Left cardiac atrium (tissue), 4 donors: Measurements from ENCODE around the gene CAMSAP1. TPM values are rescaled to one million over a fixed set of nuclear protein-coding genes. Genes with fewer than 3 reads are reported as not detected.
"Not testable (repeated sequence)": the region's sequence is repeated elsewhere in the genome, so short reads cannot be mapped to it uniquely, and the experiment has no call there.

Source experiments
- ATAC-seq, 2 donors: fragments of 200-7000 bp; cut with Tn5 transposase; one replicate each; pipeline ENCODE4 v1.9.1; 2020; ENCODE audit warnings: mild to moderate bottlenecking in 2 of 2, moderate library complexity in 2 of 2
- DNase-seq: peaks from one replicate; pipeline ENCODE4 v3.0.0-alpha.2; 2020
- intact Hi-C, 2 donors: fragments of 100-400 bp; cut with DNase I; formaldehyde crosslinking; loops; one replicate each; pipeline versions ENCODE4 v1.14.1 to v1.15.1; 2022 to 2023
- total RNA-seq, 2 donors: library from RNA; stranded (reverse); fragmentation: NEBNext Ultra II Directional; extraction: Animal tissue kit (Norgen Biotek cat#: 25700); gene quantifications; one replicate each; pipeline ENCODE4 v1.2.1, GENCODE V29; 2021
- donor health status: DM: no; HTN: yes; CAD: no.
- donor health status: DM: no; HTN: yes; CAD: no; lungs with severe emphysema.
- donor health status: DM: yes; HTN: yes; CAD: no.
- donor health status: Dilated cardiomyopathy.

The CAMSAP1 gene
- total RNA-seq, 2 donors from 2014 or later, result 17.2 to 17.6 TPM

DNA sequence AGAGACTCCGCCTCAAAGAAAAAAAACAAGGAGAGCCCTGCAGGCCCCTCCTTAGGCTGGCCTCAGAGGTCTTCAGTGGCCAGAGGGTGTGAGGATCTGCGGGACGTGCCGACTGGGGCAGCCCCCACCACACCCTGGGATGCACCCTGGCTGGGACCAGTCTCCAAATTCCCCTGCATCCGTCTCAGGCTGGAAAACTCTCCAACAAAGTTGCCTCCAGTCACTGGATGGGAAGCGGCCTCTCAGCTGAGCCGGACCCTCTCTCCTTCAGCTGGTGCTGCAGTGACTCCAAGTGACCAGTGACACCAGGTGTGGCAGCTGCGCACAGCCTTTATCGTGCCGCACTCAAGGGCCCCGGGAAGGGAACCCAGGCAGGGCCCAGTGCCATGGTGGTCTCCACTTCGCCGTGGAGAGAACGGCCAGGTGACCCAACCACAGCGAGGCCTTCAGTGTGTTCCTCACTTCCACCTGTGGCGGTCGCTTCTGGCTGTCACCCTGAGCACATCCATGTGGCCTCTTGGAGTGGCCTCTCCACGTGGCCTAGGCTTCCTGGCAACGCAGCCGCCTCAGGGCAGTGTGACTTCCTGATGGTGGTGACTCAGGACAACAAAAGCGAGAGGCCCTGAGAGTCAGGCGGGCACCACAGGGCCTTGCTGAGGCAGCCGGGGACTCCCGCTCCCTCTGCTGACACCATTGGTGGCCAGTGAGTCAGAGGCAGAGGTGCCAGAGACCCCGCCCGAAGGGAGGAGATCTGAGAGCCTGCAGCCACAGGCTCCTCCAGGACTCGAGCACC lies 19.3 kb upstream of the CAMSAP1 start:
- intact Hi-C loops, result no loop called here
- peak; percentile 42 for DNase-seq
- ATAC-seq, result peak in 1 of 2 donors; percentile 68

DNA sequence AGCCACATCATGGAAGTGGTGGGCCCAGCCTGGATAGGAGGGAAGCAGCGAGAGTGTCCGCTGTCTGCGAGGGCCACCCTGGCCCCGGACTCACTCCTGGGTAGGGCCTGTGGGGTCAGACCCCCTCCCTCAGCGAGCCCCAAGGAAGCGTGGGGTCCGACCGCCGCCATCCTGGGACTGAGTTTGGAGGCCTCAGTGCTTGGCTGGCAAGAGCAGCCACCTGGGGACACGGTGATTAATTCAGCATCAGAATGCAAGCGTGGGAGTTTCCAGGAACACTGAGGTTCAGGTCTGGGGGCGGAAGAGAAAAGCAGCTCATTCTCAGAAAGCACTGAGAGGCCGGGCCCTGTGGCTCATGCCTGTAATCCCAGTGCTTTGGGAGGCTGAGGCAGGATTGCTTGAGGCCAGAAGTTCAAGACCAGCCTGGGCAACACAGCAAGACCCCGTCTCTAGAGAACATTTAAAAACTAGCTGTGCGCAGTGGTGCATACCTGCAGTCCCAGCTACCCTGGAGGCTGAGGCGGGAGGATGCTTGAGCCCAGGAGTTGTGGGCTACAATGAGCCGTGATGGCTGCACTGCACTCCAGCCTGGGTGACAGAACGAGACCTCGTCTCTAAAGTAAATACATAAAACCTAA lies 18.3 kb upstream of the CAMSAP1 start:
- intact Hi-C loops, result no loop called here
- DNase-seq (no peak), ATAC-seq (no peak)

DNA sequence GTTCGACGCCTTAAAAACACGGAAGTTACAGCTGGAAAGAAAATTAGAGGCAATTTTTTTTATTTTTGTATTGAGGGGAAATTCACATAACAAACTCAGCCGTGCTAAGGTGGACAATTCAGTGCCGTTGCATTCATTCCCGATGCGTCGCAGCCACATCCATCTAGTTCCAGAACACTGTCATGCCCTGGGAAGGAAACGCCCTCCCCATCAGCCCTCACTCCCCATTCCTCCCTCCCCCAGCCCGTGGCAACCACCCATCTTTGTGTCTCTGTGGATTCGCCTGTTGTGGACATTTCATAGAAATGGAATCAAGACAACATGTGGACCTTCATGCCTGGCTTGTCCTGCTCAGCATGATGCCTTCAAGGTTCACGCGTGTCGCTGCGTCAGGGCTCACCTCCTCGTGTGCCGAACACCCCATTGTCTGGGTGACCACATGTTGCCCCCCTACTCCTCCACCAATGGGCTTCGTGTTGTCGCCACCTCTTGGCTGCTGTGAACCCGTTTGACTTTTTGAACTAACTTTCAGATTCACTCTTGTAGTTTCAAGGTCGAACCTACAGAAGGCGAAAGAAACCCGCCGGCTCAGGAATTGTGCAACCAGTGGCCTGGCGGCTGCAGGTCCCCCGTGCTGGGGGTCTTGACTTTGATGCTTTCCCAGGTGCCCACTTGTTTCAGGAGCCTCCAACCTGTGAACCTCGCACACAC lies 17.4 kb upstream of the CAMSAP1 start:
- no peak for ATAC-seq
- intact Hi-C loops, result no loop called here
- DNase-seq, result no peak

DNA sequence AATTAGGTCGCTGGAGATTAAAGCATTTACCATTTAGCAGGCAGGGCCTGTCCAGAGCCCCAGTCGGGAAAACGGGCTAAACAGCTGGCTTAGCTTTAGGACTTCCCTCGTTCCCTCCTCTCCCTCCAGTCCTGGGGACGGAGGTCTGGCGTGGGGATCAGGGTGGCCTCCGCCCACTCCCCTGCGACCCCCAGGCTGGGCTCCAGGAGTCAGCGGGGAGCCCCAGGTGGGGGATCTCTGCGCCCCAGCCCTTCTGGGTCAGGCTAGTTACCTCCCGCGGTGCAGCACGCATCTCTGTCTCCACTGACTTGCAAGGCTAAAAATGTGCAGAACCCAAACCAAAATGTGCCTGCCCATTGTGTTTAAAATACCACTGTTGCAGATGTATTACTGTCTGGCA lies 16.2 kb upstream of the CAMSAP1 start:
- intact Hi-C loops, result no loop called here
- no peak for DNase-seq
- no peak for ATAC-seq

DNA sequence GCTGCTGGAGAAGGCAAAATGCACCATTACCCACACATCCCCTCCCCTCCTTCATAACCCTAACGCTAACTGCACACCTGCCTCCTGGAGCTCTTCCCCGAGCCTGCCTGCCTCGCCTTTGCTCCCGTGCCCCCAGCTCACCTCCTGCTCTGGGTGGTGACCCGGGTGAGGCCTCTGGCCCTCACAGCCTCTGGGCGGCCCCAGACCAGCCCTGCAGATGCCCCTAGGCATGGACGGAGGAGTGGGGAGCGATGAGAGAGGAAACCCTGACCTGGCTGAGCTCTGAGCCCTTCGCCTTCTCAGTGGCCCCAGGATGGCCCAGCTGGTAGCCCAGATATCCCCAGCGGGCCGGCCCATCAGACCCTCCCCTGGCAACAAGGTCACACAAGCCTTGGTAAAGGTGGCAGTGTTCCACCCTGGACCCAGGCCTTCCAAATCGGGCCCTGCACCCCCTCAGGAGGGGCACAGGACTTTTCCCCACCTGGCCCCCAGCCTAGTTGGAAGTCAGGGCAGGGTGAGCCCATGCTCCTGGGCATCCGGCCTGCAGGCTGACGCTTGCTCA lies 14.5 kb upstream of the CAMSAP1 start:
- ATAC-seq, result no peak
- intact Hi-C loops, result no loop called here
- no peak for DNase-seq

DNA sequence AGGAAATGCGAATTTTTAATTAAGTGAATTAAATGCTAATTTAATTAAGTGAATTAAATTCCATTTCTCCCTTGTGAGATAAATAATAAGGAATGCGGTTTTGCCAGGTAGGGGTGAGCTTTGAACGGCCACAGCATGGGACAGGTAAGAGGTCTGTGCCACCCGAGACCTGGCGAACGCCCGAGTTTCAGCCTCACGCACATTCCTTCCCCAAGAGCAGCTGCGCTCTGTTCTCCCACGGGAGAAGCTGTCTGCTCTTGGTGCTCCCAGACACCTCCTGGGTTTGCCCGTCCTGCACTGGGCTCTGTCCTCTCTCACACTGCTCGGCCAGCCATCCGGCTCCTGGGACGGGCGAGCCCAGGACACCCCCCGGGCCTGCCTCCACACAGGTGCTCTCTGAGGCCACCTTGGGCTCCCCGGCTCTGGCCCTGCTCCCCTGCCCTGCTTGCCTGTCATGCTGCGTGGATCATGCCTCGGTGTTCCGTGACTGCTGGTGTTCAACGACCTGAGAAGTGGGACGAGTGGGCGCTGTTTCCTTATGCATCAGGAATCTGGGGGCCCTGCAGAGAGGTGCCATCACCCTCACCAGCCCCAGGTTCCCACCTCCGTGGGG lies 13.7 kb upstream of the CAMSAP1 start:
- ATAC-seq (no peak), DNase-seq (no peak)
- intact Hi-C loops, result no loop called here

DNA sequence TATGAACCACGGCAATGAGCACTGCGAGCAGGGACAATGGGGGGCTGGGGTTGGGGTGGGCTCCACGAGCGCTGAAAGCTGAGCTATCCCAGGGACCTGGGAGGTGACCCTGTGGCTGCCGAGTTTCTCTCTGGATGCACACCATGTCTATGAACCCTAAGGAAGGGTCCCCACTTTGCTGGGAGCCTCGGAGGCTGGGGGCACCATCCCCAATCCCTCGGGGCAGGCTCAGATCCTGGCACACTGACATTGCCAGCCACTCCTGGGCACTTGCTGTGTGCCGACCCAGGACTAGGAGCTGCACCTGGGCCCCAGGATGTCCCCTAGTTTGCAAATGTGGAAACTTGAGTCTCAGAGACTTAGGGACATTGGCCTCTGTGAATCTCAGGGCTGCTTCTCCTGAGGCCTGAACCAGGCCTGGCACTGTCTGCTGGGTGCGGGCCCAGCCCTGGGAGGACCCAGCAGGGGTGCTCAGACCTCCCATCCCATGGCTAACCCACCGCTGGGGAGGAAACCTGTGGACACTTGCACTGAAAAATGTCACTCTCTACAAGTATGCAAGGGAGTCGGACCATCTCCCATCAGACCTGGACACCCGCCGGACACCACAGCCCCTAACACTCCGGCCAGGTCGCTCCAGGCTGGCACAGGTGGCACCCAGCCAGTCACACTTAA lies 13.0 kb upstream of the CAMSAP1 start:
- ATAC-seq (no peak), DNase-seq (no peak)
- intact Hi-C loops, result no loop called here

DNA sequence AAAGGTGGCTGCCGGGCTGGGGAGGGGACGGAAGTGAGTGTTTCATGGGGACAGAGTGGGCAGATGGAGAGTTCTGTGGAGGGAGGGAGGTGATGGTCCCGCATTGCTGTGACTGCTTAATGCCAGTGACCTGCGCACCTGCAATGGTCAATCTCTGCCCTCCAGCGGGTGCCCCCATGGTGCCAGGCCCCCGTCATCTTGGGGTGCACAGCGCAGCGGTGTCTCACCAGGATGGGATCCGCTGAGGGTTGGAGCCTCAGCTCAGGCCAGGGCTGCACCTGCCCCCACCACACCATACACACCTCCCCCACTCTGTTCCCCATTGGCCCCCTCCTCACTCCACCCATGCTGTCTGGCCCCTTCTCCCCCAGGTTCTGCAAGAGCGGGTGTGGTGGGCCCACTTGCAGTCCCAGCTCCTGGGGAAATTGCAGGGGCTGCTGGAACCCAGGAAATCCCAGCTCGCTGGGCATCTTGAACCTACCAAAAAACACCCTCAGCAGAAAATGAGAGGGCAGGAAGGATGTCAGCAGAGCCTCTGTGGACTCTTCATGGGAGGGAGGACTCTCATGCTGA lies 12.1 kb upstream of the CAMSAP1 start:
- intact Hi-C loops, result no loop called here
- peak in 1 of 2 donors; percentile 23 for ATAC-seq
- DNase-seq, result no peak

DNA sequence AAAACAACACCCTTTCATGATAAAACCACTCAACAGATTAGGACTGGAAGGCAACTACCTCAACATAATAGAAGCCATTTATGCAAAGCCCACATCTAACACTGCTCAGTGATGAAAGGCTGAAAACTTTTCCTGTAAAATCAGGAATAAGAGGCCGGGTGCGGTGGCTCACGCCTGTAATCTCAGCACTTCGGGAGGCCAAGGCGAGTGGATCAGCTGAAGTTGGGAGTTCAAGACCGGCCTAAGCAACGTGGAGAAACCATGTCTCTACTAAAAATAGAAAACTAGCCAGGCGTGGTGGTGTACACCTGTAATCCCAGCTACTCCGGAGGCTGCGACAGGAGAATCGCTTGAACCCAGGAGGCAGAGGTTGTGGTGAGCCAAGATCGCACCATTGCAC lies 8.9 kb upstream of the CAMSAP1 start:
- ATAC-seq, intact Hi-C loops, DNase-seq: not testable (repeated sequence)

DNA sequence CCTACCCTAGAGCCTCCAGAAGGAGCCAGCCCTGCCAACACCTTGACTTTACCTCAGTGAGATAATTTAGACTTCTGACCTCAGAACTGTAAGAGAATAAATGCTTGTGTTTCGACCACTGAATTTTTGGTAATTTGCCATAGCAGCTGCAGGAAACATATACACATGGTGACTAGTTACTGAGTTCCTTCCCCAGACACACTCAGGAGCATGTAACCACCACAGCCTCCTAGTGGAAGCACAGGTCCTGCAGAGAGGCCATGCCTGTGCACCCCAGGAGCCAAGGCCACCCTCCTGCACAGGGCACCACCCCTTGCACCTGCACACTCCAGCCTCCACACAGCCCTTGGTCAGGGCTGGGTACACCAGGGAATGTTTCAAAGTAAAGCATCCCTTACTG lies 7.6 kb upstream of the CAMSAP1 start:
- intact Hi-C loops, result loop anchor here in 1 of 2 donors (5.0 kb wide), 1 partner anchor 42 kb away; no protein-coding TSS in a partner anchor
- DNase-seq (no peak), ATAC-seq (no peak)

DNA sequence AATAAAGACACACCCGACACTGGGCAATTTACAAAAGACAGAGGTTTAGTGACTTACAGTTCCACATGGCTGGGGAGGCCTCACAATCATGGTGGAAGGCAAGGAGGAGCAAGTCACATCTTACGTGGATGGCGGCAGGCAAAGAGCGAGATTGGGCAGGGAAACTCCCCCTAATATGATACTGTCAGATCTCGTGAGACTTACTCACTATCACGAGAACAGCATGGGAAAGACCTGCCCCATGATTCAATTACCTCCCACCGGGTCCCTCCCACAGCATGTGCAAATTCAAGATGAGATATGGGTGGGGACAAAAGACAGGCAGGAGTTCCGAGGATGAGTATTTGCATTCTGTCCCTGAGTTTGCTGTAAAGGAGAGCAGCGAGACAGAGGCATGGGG lies 3.9 kb upstream of the CAMSAP1 start:
- not testable (repeated sequence) for DNase-seq, ATAC-seq
- intact Hi-C loops, result loop anchor here in 1 of 2 donors (5.0 kb wide), 1 partner anchor 46 kb away; no protein-coding TSS in a partner anchor

DNA sequence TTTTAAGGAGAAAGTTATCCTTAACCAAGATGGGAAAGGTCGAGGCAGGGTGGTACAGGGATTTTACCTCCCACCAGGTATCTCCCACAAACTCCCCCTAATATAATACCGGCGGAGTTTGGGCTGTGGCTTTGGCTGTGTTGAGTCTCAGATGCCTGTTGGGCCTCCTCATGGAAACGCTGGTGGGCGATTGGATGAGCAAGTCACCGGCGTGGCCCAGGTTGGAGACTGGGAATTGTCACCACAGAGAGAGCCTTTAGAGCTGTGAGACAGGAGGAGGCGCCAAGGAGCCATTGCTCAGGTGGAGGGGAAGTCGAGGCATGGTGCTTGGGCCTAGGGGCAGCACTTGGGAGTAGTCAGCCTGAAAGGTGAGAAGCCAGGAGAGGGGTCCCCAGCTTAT lies 3.4 kb upstream of the CAMSAP1 start:
- ATAC-seq, result no peak
- no peak for DNase-seq
- intact Hi-C loops, result loop anchor here in 1 of 2 donors (5.0 kb wide), 1 partner anchor 47 kb away; no protein-coding TSS in a partner anchor

DNA sequence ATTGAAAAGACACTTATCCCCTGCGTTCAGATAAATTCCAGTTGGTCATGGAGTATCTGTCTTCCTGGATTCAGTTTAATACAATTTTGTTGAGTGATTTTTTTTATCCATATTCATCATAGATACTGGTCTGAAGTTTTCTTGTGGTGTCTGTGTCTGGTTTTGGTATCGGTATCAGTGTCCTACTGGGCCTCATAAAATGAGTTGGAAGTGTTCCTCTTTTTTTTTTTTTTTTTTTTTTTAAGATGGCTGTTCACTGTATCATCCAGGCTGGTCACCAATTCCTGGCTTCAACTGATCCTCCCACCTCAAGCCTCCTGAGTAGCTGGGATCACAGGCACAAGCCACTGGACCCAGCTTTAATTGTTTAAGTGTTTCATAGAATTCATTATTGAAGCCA lies 2.9 kb upstream of the CAMSAP1 start:
- ATAC-seq (no peak), DNase-seq (no peak)
- intact Hi-C loops, result loop anchor here in 1 of 2 donors (5.0 kb wide), 1 partner anchor 47 kb away; no protein-coding TSS in a partner anchor

DNA sequence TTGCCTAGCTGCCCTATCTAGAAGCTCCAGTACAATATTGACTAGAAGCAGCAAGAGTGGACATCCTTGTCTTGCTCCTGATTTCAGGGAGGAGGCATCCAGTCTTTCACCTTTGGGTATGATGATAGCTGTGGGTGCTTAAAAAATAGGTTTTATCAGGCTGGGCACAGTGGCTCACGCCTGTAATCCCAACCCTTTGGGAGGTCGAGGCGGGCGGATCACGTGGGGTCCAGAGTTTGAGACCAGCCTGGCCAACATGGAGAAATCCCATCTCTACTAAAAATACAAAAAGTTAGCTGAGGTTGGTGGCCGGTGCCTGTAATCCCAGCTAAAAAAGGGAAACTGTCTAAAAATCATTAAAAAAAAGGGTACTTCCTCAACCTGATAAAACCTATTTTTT lies 2.0 kb upstream of the CAMSAP1 start:
- ATAC-seq, result no peak
- DNase-seq, result no peak
- intact Hi-C loops, result loop anchor here in 1 of 2 donors (10.0 kb wide), 1 partner anchor 45 kb away; no protein-coding TSS in a partner anchor

DNA sequence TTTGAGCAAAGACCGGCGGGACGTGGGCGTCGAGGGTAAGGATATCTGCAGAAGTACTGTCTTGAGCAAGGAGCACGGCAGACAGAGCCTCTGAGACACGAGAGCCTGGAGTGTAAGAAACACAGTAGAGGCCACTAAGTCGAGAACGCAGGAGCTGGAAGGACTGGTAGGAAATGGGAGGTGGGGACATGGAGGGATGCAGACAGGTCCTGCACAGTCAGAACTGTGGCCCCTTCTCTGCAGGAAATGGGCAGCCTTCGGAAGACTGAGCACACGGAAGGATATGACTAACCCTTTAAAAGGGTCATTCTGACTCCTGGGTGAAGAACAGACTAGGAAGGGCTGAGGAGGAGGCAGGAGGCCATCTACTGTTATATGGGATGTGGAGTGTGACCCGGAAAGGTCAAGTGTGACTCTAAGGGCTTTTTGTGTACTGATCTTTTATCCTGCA lies 1.4 kb upstream of the CAMSAP1 start:
- intact Hi-C loops, result loop anchor here in 1 of 2 donors (10.0 kb wide), 1 partner anchor 46 kb away; no protein-coding TSS in a partner anchor
- DNase-seq, result no peak

DNA sequence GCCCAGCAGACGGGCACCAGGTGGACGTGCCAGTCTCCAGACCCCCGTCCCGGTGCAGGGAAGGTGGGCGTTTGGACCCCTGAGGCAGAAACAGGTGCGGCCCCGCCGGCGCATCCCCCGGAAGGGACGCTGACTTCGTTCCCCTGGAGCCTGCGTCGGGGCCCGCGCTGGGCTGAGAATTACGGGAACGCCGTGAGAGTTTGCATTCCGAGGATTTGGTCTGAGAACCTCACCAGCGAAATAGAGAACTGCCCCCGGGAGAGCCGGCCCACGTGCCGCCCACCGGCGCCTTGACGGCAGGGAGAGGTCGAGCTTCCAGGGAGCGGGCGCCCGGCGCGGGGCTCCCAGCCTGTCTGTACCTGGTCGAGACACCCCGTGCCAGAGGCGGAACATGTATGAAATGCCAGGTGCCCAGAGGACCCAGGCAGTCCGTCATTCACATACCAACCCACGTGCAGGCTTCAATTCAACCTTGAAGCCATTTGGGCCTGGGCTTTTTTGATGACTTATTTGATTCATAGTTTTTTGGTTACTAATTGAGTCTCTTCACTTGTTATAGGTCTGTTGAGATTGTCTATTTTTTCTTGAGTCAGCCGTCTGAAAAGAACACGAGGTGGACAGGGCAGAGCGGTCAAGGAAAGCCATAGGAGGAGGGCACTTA lies 877 bp upstream of the CAMSAP1 start:
- ATAC-seq (peak; percentile 2 to 4), DNase-seq (peak; percentile 36)
- intact Hi-C loops, result loop anchor here in 1 of 2 donors (10.0 kb wide), 1 partner anchor 47 kb away; no protein-coding TSS in a partner anchor

More for the DNA sequence above, 1.4 kb upstream of the CAMSAP1 start:
- ATAC-seq, result no peak

DNA sequence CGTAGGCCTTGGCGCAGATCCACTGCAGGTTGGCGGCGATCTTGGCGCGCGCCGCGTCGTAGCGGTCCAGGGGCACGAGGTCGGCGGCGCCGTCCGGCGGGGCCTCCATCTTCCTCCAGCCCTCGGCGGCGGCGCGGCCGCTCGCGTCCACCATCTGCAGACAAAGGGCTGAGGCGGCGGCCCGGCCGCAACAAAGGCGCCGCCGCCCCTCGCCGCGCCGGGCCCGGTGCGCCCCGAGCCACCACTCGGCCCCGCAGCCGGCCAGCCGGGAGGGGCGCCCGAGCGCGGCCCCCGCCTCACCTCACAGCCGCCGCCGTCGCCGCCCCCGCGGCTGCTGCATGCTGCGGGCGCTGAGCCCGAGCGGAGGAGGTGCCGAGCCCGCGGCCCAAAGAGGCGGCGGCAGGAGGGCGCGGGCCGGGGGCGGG lies 328 bp downstream of the CAMSAP1 start:
- intact Hi-C loops, result loop anchor here in 1 of 2 donors (10.0 kb wide), 1 partner anchor 48 kb away; no protein-coding TSS in a partner anchor
- ATAC-seq, result no peak
- peak; percentile 57 for DNase-seq
